Activated T-helper 1 cell treated with Interleukin-2 at 50 U/mL for 16 hours (primary cell): ENCODE measurements around the gene HOXA9.

Experiments used
- DNase-seq: peaks from one replicate; pipeline ENCODE4 v3.0.0-alpha.2; 2020; ENCODE audit warnings: low read depth

The HOXA9 gene

DNA sequence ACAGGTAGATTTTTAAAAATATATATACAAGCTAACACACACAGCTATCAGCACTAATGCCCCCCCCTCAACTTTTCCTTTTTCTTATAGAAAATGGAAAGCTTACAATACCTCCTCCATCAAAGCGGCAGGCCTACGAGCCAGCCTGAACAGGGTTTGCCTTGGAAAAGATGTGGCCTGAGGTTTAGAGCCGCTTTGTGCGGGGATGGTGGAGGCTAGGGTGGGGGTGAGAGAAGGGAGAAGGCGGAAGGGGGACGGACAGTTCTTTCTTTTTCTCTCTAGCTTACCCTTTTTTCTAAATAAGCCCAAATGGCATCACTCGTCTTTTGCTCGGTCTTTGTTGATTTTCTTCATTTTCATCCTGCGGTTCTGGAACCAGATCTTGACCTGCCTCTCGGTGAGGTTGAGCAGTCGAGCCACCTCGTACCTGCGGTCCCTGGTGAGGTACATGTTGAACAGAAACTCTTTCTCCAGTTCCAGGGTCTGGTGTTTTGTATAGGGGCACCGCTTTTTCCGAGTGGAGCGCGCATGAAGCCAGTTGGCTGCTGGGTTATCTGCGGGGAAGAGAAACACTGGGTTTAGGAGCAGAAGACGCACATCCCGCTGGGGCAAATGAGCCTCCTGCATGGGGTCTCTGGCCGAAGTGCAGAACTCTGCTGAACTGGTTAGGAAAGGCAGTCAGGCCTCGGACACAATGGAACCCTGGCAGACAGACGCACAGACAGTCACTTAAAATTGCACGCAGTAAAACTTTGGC is 1.9 kb downstream of the HOXA9 start:
- no peak for DNase-seq

DNA sequence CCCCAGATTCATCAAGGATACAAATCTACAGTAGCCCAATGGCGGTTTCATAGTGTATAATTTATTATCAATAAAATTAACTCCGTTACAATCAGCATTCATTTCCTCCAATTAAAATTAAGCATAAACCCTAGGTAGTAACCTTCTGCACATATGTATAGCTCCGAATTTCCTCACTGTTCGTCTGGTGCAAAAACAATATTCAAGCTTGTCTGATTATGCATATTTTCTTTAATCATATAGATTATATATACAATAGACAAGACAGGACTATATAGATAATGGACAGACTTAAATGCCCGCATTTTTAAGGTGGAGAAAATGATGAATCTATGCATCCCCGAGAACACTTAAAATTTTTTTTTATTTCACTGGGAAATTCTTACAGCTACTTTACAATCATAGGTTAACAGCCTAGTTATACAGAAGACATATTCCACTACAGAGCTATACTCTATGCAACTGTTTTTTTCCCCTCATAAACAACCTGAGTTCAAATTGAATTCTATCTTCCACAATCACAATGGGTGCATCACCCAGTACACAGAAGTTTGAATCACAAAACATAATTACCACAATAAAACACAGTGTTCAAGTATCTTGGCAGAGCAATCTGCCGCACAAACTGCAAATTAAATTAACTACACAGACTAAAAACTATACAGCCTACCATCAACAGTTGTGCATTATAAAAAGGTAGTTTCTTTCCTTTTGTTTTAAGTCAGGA is 2.6 kb downstream of the HOXA9 start:
- DNase-seq, result no peak

DNA sequence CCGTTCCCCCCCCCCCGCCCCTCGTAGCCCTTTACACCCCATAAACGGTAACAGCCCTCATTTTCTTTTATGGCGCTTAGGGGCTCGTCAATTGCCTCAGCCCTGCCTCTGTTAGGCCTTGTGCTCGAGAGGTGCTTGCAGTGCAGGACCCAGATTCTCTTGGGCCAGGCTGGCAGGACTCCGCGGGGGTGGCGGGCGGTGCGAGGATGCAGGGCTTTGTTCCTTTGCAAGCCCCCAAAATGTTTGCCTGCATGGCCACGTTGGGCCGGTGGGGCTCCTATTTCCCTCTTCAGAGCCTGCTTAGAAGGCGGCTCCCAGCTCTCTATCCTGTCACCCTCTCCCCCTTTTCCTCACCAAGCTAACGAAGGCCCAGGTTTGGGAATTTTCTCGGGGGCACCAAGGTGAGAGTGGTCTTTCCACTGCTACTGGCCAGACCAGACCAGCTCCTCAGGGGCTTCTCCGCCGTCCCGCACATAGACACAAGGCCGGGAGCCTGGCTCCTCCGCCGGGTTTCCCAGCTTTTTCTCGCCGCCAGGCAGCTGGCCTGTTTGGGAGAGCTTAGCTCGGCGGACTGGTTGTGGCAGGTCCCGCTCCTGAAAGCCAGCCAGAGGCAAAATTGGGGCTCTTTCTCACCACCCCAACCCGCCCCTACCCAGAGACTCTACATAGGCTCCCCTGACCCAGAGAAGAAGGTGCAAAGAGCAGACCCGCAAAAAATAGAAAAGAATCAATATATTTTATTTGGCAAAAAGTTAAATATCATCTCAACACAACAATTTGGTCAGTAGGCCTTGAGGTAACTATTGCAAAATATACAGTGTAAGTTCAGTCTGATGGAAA is 3.4 kb downstream of the HOXA9 start:
- DNase-seq, result no peak

DNA sequence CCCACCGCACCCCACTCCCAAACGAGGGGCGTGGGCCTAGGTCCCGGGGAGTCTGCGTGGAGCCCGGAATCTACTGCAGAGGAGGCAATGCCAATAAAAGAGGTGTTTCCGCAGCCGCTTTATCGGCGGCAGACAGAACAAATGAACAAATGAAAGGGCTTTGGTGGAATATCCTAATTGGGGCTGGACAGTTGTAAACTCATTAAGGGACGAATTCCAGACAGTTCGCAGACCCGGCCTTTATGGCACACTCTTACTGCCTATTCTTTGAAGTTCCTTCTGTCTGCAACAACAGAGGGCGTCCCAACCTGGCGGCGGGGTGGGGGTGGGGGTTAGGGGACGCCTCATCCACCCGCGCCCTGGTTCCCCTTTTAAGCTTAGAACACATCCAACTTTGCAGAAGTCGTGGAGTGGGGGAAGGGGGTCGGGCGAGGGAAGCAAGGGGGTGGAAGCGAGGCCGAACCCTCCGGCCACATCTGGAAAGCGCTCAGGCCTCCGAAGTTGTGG is 4.1 kb downstream of the HOXA9 start:
- no peak for DNase-seq

DNA sequence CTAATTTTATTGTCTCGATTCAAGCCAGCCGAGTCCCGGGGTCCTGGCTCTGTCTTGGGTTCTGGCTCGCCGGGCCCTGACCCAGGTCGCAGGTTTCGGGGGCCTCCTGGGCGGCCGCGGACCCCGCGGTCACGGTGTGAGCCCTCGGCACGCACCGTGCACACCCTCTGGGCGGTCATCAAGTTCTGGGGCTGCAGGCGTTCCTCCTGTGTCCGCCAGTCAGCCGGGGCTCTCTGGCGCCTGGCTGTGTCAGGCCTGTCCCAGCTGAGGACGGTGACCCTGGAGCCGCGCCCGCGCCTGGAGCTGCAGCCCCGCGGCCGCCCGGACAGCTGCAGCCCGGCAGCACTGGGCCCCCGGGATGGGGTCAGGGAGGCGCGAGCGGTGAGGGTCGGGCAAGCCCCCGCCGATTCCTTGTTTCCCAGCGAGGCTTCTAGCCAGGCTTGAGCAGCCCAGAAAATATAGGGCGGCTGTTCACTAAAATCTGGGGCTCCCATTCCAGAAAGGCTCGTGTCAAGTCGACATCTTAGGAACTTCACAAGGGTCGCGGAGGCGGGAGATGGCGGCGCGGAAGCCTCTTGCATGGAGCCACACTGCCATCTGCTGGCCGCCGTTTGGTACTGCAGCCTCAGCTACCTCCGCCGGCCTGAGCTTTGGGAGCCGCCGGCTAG is 4.7 kb downstream of the HOXA9 start:
- peak; percentile 69 for DNase-seq

DNA sequence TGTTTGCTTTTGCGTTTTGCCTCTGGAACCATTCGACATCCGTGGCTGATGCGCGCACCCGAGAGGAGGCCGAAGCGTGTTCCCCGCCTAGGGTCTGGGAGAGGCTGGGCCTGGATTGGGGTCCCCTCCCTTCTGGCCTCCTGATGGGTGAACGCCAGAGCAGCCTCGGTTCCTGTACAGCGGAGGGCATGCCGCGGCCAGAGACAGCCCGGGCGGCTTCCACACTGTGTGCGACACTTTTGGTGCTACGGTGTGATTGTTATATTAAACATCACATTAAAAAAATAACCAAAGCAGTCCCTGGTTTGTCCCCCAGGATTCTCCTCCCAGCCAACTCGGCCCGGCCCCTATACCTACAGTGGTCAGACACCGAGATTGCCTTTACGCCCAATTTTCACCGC is 5.2 kb downstream of the HOXA9 start:
- DNase-seq, result no peak

DNA sequence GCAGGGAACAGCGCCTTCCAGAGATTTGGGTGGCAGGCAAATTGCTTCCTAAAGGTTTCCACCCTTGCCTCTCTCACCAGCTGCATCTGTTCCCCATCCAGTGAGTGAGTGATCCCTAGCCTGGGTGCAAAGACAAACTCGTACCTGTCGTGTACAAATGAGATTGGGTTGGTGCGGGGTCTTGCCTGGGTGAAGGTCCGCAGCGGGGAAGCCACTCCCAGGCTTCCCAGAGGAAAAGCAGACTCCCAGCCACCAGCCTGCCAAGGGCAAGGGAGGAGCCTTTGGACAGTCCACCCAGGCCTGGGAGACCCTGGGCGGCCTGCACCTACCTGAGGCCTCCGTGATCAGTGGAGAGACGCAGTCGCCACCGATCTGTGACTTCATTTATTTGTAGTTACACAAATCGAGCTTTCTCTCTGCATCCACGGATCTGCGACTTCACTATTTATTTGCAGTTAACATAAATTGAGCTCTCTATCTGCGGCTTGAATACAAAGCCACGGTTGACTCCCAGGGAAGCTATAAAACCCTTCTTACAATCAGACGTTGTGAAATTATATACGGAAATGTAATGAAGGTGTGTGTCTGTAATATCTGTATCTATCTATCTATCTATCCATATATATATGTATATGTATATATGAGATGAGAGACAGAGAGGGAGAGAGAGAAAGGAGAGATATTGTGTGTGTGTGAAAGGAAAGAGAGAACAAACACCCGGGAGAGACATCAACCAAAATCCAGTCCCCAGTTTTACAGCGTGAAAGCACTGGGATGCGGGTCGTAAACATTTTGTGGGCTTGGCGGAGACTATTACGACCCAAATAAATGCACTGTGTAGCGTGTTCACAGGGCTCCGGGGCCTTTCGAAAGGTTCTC is 5.8 kb downstream of the HOXA9 start:
- no peak for DNase-seq

DNA sequence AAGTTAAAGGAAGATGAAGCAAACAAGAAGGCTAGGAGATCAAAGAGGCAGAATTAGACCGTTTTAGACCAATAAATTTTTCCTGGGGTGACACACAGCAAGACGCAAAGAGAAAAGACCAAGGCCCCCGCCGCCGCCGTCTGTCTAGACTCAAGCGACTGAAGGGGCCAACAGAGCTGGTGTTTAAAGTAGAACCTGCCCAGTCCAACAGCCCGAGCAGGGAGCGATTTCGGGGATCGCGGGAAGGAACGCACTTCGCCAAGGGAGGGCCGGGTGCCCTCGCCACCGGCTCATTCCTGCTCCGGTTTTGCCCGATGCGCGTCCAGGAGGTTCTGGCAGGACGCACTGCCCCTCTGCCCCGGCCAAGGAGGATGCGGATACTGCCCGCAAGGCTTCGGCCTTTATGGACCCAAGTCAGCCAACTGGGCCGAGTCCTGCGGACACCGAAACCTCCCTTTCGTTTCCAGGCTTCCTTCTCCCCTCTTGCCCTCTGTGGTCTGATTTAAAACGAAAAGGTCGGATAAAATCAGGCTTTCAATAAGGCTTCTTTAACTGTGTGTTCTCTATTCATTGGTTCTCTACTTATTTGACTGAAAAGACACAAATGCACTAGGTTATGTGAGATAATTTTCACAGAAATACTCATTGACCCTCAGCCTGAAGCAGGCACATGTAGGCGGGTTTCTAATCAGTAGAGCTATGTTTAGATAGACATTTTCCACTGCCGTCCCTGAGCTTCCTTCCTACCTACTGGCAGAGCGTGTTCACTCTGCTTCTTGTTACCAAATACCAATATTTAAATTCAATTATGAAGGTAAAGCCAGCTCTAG is 6.7 kb downstream of the HOXA9 start:
- DNase-seq, result no peak

DNA sequence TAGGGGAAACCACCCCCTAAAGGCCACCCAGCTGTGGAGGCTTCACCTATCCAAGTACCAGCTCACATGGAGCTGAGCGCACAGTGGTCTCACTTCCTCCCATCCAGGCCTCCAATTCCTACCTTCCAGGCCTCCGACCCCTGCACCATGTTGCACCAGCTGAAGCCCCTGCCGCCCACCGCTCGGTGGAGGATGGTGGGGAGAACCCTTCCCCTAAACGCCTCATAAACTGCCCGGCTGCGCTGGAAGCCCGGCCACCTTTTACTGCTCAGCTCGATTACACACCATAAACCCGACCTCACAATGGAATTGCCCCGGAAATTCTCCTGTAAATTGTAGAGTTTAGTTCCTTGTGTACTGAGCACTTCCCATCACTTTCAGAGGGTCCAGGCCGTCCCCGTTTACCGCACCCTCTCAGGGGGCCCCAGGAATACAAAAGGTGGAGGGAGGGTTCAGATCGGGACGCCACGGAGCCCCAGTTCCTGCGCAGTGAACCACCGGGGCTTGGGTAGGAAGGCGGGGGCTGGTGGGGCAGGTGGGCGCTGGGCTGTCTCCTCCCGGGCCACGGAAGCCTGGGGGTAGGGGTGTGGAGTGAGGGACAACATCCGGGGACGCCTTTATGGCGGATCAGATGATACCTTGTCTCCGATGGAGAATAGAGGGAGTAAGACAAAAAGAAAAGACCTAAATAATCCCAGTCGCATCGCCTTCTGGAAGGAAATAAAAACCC is 7.5 kb downstream of the HOXA9 start:
- no peak for DNase-seq

DNA sequence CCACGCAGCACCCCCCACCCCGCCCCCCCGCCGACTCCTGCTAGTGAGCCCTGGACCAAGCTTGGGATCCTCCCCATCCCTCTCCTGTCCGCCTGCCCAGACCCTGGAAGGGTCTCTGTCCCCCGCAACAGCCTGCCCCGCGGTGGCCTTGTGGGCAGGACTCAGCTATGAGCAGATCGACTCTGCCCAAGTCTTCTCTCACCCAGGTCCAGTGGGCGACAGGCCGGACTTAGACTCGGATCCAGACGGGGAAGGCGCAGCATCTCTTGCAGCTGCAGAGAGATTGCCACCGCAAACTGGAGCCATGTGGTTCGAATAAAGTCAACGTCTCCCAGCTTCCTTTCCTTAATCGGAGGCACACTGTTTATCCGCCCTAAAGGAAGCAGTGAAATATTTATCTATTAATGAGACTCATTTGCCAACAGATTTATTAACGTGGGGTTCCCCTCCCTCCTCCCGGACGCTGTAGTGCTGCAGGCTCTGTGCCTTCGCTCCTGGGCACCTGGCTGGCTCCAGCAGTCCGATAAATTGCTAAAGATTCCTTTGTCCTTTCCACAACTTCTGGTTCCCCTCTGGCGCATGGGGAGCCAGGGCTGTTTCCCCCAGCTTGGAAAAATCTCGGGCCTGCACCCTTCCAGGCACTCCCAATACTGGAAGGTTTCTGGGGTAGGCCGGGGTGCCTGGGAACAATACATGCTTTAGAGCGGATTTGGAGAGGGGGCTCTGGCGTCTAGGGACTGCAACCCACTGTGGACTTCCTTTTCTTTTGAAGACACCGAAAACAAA is 8.2 kb downstream of the HOXA9 start:
- no peak for DNase-seq

DNA sequence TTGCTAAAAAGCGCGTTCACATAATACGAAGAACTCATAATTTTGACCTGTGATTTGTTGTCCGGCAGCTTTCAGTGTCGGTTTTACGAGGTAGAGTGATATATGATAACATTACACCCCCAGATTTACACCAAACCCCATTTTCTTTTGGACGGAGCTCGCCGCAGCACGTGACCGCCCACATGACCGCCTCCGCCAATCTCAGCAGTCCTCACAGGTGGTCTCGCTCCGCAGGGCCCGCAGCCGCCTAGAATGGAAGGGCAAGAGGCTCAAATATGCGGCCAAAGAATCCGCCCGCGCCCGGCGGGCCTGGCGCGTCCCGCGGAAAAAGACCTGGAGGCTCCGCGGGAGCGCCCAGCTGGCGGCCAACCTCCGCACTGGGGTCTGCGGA is 8.8 kb downstream of the HOXA9 start, which contains the start of gene HOXA7:
HOXA7 (minus strand) TSS at position 168 of the 391 bp plus-strand sequence; CDS start at position 38, 130 bp downstream.
- DNase-seq, result no peak

DNA sequence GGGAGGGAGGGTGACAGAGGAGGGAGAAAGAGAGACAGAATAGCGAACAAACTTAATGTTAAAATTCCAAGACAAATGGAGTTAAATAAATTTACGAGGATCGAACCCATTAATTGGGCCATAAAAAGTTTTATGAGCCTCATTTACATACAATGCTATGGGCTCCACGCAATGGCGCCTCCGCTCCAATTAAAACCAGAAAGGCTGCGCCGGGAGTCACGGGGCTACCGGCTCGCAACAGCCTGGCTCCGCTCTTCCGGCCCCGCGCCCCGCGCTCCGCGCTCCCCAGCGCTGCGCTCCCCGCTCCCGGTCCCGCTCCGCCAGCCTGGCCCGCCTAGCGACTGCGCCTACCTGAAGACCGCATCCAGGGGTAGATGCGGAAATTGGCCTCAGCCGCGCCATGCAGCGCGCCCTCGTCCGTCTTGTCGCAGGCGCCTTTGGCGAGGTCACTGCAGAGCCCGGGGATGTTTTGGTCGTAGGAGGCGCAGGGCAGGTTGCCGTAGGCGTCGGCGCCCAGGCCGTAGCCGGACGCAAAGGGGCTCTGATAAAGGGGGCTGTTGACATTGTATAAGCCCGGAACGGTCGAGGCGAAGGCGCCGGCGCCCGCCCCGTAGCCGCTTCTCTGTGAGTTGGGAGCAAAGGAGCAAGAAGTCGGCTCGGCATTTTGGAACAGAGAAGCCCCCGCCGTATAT is 9.4 kb downstream of the HOXA9 start:
- no peak for DNase-seq

DNA sequence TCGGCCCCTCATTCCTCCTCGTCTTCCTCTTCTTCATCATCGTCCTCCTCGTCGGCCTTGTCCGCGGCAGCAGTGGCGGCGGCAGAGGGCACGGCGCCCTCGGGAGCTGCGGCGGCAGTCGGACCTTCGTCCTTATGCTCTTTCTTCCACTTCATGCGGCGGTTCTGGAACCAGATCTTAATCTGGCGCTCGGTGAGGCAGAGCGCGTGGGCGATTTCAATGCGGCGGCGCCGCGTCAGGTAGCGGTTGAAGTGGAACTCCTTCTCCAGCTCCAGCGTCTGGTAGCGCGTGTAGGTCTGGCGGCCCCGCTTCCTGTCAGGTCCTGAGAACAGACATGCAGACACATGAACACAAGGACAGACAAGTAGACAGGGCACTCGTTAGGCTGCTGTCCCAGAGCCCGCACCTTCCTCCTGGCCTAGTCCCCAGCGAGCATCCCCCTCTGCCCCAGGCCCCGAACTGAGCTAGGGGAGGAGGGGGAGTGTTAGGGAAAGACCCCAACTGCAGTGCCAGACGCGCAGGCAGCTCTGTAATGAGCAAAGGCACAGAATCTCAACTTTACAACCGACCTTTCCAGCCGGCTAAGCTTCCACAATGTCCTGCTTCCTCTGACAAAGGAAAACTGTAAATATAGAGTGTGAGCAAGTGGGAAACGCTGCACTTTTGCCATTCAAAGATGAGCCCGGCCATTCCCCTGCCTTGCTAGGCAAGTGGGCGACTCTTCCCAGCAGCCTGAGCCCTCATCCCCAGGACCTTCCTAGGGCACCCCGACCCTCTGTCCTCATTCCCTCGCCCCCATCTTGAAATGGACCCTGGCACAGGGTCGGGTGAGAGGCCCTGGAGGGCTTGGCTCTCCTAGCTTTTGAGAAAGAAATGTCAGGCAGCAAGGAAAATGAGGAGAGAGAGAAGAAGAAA is 10.2 kb downstream of the HOXA9 start:
- DNase-seq, result no peak

DNA sequence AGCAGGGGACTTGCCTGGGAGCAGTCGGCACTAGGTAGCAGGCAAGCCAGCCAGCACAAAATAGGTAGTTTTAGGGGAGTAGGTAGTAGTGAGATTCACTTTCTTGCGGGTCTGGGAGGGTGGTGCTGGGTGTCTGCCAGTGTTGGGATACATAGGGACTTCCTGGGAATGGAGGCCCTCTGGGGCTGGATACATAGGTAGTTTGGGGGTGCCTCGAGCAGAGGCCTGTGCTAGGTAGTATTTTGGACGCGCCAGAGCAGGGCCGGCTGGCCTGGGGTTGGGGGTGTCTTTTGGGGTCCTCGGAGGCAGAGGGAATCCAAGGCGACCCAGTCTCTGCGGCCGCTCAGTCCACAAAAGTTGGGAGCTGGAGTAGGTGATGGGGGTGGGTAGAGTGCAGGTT is 11.0 kb downstream of the HOXA9 start:
- DNase-seq, result no peak

DNA sequence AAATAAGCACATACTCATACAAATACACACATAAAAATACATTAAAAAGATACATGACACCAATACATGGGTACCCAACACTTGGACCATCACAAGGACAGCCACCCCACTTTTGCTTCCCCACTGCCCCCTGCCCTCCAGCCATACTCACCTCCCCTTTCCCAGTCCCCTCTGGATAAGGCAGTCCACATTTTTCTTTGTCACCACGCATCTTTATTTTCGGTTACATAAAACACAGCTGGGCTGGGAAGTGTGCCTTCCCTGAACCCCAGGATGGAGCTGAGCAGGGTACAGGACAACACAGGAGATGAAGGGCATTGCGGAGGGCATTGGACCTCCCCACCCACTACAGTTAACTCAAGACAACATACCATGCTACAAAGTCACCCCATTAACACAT is 11.8 kb downstream of the HOXA9 start:
- DNase-seq, result no peak

DNA sequence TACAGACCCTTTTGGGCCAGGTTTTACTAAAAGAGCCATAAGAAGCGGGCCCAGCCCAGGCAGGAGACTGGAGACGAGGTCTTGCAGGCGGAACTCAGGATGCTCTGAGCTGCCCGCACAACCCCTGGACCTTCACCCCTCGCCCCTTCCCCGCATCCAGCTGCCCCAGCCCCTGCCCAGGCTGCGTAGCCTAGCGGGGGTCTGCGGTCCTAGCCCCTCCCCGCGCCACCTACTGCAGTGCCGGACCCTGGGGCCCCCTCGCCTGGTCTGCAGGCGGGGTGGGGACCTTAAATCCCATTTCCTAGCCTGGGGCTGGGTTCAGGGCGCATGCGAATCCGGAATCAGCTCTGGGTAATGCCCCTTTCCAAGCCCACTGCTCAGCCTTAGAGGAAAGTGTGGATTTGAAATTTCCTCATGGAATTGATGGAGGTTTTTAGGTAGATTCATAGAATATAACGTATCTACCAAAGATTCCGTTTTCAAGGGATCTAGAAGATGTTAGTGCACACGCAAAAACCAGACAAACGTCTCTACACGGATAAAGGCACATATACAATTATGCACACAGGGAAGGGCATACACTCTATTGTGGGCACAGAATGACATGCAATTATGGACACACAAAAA is 12.4 kb downstream of the HOXA9 start:
- no peak for DNase-seq
